BLaER1 (cell line): ENCODE results near the gene CEP112.

Experiments
- H3K27ac ChIP-seq: shearing (Covaris generic); formaldehyde crosslinking; 2 replicates; pipeline ENCODE4 v1.8.1; 2022
- H3K27me3 ChIP-seq: shearing (Covaris generic); formaldehyde crosslinking; 2 replicates; pipeline ENCODE4 v1.8.1; 2022
- H3K36me3 ChIP-seq: shearing (Covaris generic); formaldehyde crosslinking; 2 replicates; pipeline ENCODE4 v1.8.1; 2022
- H3K4me1 ChIP-seq: shearing (Covaris generic); formaldehyde crosslinking; 2 replicates; pipeline ENCODE4 v1.8.1; 2022
- H3K4me2 ChIP-seq: shearing (Covaris generic); formaldehyde crosslinking; 2 replicates; pipeline ENCODE4 v1.8.1; 2022
- H3K4me3 ChIP-seq: shearing (Covaris generic); formaldehyde crosslinking; 2 replicates; pipeline ENCODE4 v1.8.1; 2022
- H3K9ac ChIP-seq: shearing (Covaris generic); formaldehyde crosslinking; 2 replicates; pipeline ENCODE4 v1.8.1; 2022
- H3K9me3 ChIP-seq: shearing (Covaris generic); formaldehyde crosslinking; 2 replicates; pipeline ENCODE4 v1.8.1; 2022
- H4K20me1 ChIP-seq: shearing (Covaris generic); formaldehyde crosslinking; 2 replicates; pipeline ENCODE4 v1.8.1; 2022
- Cebpa-rat ChIP-seq: shearing (Covaris generic); IDR thresholded peaks from 2 replicates; pipeline ENCODE4 v1.8.1; 2022

Gene CEP112

GRCh38 chr17:65644545-65644944 lies 547.4 kb downstream of the CEP112 start:
- H3K27me3 ChIP-seq = no peaks in the 10 kb centered on the region
- no peaks in the 10 kb centered on the region for H4K20me1 ChIP-seq
- H3K4me2 ChIP-seq = no peak overlapping the region
- H3K27ac ChIP-seq = no peak overlapping the region
- no peak overlapping the region for H3K4me3 ChIP-seq
- no peak for TF ChIP-seq Cebpa-rat
- peaks cover 41% of the 10 kb centered on the region for H3K9me3 ChIP-seq
- peaks cover 8% of the 10 kb centered on the region for H3K36me3 ChIP-seq
- no peak overlapping the region for H3K9ac ChIP-seq
- H3K4me1 ChIP-seq = no peaks in the 10 kb centered on the region

- Histone ChIP-seq H3K4me3 (no peak overlapping the region), H4K20me1 (no peaks in the 10 kb centered on the region), H3K36me3 (no peaks in the 10 kb centered on the region), H3K4me2 (no peak overlapping the region), H3K9ac (no peak overlapping the region), H3K27me3 (no peaks in the 10 kb centered on the region), H3K4me1 (no peaks in the 10 kb centered on the region), H3K9me3 (peaks cover 18% of the 10 kb centered on the region), H3K27ac (no peak overlapping the region)
- TF ChIP-seq Cebpa-rat = no peak
Measured at GRCh38 chr17:65638221-65638975, 553.5 kb downstream of the CEP112 start.

GRCh38 chr17:65637786-65638185 lies 554.1 kb downstream of the CEP112 start:
- H3K27ac ChIP-seq = no peak overlapping the region
- no peaks in the 10 kb centered on the region for H3K36me3 ChIP-seq
- H3K4me1 ChIP-seq = no peaks in the 10 kb centered on the region
- no peak overlapping the region for H3K4me2 ChIP-seq
- H3K9ac ChIP-seq = no peak overlapping the region
- H3K4me3 ChIP-seq = no peak overlapping the region
- no peaks in the 10 kb centered on the region for H4K20me1 ChIP-seq
- H3K27me3 ChIP-seq = no peaks in the 10 kb centered on the region
- peaks cover 13% of the 10 kb centered on the region for H3K9me3 ChIP-seq
- TF ChIP-seq Cebpa-rat = no peak

- H3K9me3 ChIP-seq = 0 out of 2 replicates have a peak, but pooled peaks cover 6% of the 10 kb centered on the region
- no peaks in the 10 kb centered on the region for H4K20me1 ChIP-seq
- H3K27ac ChIP-seq = no peak overlapping the region
- no peaks in the 10 kb centered on the region for H3K4me1 ChIP-seq
- no peak overlapping the region for H3K9ac ChIP-seq
- no peak for TF ChIP-seq Cebpa-rat
- H3K27me3 ChIP-seq = no peaks in the 10 kb centered on the region
- H3K36me3 ChIP-seq = no peaks in the 10 kb centered on the region
- no peak overlapping the region for H3K4me2 ChIP-seq
- no peak overlapping the region for H3K4me3 ChIP-seq
Measured at GRCh38 chr17:65634533-65634932, 557.4 kb downstream of the CEP112 start.

- Histone ChIP-seq H3K9me3 (0 out of 2 replicates have a peak, but pooled peaks cover 6% of the 10 kb centered on the region), H3K4me3 (no peak overlapping the region), H3K4me1 (no peaks in the 10 kb centered on the region), H3K9ac (no peak overlapping the region), H3K4me2 (no peak overlapping the region), H3K27ac (no peak overlapping the region), H3K36me3 (no peaks in the 10 kb centered on the region), H3K27me3 (no peaks in the 10 kb centered on the region), H4K20me1 (no peaks in the 10 kb centered on the region)
- TF ChIP-seq Cebpa-rat = no peak
Measured at GRCh38 chr17:65633988-65634387, 557.9 kb downstream of the CEP112 start.

GRCh38 chr17:65633146-65633881 lies 558.6 kb downstream of the CEP112 start:
- Histone ChIP-seq H3K27me3 (no peaks in the 10 kb centered on the region), H3K36me3 (no peaks in the 10 kb centered on the region), H3K27ac (no peak overlapping the region), H3K4me3 (no peak overlapping the region), H3K4me1 (peaks cover 5% of the 10 kb centered on the region), H3K4me2 (no peak overlapping the region), H3K9ac (no peak overlapping the region), H3K9me3 (0 out of 2 replicates have a peak, but pooled peaks cover 6% of the 10 kb centered on the region), H4K20me1 (no peaks in the 10 kb centered on the region)
- no peak for TF ChIP-seq Cebpa-rat

GRCh38 chr17:65630502-65630901 lies 561.4 kb downstream of the CEP112 start:
- Histone ChIP-seq H3K27ac (no peak overlapping the region), H3K36me3 (no peaks in the 10 kb centered on the region), H3K27me3 (no peaks in the 10 kb centered on the region), H3K4me3 (no peak overlapping the region), H3K9me3 (0 out of 2 replicates have a peak, but pooled peaks cover 6% of the 10 kb centered on the region), H3K4me2 (no peak overlapping the region), H3K4me1 (peaks cover 8% of the 10 kb centered on the region), H4K20me1 (no peaks in the 10 kb centered on the region), H3K9ac (no peak overlapping the region)
- TF ChIP-seq Cebpa-rat = no peak

- H3K4me1 ChIP-seq = peaks cover 8% of the 10 kb centered on the region
- no peak overlapping the region for H3K27ac ChIP-seq
- TF ChIP-seq Cebpa-rat = no peak
- no peaks in the 10 kb centered on the region for H3K36me3 ChIP-seq
- H3K4me3 ChIP-seq = no peak overlapping the region
- H3K4me2 ChIP-seq = no peak overlapping the region
- no peaks in the 10 kb centered on the region for H4K20me1 ChIP-seq
- H3K9me3 ChIP-seq = 0 out of 2 replicates have a peak, but pooled peaks cover 6% of the 10 kb centered on the region
- H3K27me3 ChIP-seq = no peaks in the 10 kb centered on the region
- no peak overlapping the region for H3K9ac ChIP-seq
Measured at GRCh38 chr17:65629234-65629690, 562.7 kb downstream of the CEP112 start.

GRCh38 chr17:65628644-65629036 lies 563.3 kb downstream of the CEP112 start:
- Histone ChIP-seq H3K4me2 (no peak overlapping the region), H4K20me1 (no peaks in the 10 kb centered on the region), H3K27me3 (no peaks in the 10 kb centered on the region), H3K27ac (no peak overlapping the region), H3K4me1 (peaks cover 8% of the 10 kb centered on the region), H3K4me3 (no peak overlapping the region), H3K36me3 (no peaks in the 10 kb centered on the region), H3K9me3 (0 out of 2 replicates have a peak, but pooled peaks cover 6% of the 10 kb centered on the region), H3K9ac (no peak overlapping the region)
- no peak for TF ChIP-seq Cebpa-rat
